Right hindlimb (tissue), 1 donor: ENCODE data around the gene RALBP1.
"Not testable (repeated sequence)": the region's sequence is repeated elsewhere in the genome, so short reads cannot be mapped to it uniquely, and the experiment has no call there.

Experiments
- DNase-seq: peaks from one replicate; pipeline ENCODE4 v3.0.0-alpha.2; 2018

The RALBP1 gene

GRCh38 chr18:9455718-9456511, 19.4 kb upstream of the RALBP1 start:
- DNase-seq, result no peak

GRCh38 chr18:9466127-9466526, 9.2 kb upstream of the RALBP1 start:
- DNase-seq, result no peak

DNA sequence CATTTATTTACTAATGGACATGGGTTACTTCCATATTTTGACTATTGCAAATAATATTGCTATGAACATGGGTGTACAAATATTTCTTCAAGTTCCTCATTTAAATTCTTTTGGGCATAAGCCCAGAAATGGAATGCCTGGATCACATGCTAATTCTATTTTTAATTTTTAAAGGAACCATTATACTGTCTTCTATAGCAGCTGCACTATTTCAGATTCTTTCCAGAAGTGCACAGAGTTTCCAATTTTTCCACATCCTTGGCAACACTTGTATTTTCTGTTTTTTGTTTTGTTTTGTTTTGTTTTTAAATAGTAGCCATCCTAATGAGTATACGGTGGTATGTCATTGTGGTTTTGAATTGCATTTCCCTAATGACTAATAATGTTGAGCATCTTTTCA, 8.5 kb upstream of the RALBP1 start:
- no peak for DNase-seq

- DNase-seq, result no peak
Observed at GRCh38 chr18:9468998-9469397, 6.3 kb upstream of the RALBP1 start.

DNA sequence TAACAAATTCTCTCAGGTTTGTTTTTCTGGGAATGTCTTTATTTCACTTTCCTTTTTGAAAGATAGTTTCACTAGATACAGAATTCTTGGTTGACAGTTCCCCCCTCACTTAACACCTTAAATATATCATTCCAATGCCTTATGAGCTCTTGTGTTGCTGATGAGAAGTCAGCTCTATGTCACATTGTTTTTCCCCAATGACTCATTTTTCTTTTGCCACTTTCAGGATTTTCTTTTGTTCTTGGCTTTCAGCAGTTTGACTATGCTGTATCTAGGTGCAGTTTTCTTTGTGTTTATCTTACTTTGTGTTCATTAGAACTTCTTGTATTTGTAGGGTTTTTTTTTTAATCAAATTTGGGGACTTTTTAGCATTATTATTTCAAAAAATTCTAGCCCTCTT, 5.6 kb upstream of the RALBP1 start:
- no peak for DNase-seq

DNA sequence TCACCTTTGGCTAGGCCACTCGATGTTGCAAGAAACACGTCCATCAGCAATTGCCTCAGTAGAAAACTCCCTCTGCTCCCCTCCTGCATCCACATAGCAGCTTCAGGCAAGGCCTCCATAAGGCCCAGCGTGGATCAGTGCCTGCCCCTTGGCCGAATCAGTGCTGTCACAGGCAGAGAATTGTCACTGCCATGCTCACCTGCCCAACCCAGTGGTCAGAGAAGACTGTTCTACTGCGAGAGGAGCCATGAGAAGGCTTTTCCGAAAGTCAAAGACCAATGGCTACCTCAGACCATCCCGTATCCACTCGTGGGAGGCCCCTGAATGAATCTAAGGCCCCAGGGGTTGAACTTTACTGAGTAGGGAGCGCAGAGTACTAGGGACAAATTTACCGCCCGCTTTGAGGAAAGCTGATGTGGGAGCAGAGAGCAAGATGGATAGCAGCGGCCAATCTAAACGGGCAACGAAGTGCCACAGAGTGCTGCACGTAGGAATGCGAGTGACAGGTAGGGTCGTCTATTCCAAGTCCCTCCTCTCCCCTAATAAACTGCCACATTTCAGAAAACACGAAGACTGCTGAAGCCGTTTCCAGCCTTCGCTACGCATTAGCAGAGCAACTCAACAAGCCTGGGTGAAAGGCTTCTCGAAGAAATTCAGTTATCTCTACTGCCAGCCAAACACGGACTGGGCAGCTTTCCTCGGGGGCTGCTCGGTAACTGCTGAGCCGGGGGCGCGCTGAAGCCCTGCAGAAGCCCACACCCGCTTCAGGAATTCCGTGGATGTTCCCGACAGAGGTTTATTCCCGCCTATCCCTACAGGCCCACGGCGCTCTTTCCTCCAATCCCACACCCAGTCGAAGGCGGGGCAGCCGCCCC, 968 bp upstream of the RALBP1 start:
- DNase-seq, result peak; percentile 94

GRCh38 chr18:9475643-9476591, 604 bp downstream of the RALBP1 start:
- DNase-seq, result no peak

- not testable (repeated sequence) for DNase-seq
Observed at GRCh38 chr18:9476949-9477348, 1.6 kb downstream of the RALBP1 start.

DNA sequence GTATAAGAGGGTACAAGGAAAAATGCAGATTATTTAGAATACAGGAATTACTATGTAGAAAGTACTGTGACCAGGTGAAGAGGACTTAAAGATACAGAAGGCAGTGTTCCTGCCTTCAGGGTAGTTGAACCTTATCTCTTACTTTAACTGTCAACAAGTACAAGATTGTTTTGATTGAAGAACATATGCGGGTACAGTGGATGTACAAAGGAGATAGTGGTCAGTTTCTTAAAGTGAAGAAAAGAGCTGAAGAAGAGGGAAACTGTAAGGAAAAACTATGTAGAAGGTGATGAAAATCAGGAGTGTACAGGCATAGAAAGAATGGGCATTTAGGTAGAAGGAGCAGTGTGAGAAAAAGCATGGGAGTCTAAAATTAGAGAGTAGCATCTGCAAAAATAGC, 2.2 kb downstream of the RALBP1 start:
- no peak for DNase-seq

DNA sequence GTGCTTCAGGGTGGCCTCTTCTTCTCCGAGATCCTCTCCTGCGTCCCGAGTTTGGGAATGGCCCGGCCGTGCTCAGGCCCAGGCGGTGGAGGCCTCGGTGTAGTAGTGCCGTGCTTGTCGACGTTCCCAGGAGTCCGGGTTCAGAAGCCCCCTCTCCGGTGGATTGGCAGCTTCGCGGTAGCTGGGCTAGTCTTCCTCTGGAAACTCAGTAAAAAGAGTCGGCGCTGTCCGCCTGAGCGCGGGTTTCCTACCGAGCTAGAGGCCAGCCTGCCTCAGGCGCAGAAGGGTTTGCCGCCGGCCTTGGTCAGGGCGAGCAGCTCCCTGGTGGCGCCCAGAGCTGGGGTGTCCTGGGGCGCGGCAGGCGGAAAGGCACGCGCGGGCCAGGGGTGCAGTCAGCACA, 3.2 kb downstream of the RALBP1 start:
- no peak for DNase-seq

DNA sequence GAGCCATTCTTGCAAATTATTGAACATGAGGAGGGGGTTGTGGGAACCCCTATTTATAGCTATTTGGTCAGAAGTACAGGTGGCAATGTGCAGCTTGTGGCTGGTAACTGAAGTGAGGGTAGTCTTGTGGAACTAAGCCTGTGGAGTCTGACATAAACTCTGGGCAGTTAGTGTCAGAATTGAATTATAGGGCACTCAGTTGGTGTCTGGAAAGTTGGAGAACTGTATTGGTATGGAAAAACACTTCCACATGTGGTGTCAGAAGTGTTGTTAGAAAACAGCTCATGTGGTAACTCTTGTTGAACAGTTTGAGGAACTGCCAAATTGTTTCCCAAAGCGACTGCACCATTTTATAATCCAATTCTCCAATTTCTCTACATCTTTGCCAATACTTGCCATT, 7.5 kb downstream of the RALBP1 start:
- no peak for DNase-seq

- DNase-seq, result no peak
Observed at GRCh38 chr18:9483526-9483925, 8.2 kb downstream of the RALBP1 start.

DNA sequence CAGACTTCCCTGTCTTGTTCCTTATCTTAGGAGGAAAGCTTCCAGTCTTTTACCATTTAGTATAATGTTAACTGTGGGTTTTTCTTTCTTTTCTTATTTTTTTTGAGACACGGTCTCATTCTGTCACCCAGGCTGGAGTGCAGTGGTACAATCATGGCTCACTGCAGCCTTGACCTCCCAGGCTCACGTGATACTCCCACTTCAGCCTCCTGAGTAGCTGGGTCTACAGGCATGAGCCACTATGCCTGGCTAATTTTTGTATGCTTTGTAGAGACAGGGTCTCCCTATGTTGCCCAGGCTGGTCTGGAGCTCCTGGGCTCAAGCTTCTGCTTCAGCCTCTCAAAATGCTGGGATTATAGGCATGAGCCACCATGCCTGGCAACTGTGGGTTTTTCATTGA, 9.5 kb downstream of the RALBP1 start:
- DNase-seq, result not testable (repeated sequence)

DNA sequence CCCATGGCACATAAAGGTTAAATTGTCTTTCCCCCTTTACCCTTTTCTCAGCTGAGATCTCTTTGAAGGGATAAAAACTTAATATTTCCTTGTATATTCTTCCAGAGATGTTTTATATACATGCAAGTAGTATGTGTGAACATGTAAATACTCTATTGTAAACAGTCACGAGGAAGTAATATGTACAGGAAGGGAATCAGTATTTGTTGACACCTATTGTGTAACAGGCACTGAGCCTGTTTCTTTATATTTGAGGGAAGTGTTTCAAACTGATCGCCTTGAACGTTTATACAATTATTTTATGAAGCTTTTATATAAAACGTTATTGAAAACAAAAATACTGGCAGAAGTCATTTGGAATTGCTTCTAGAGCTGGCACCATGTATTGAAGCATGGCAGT, 13.2 kb downstream of the RALBP1 start:
- DNase-seq, result no peak

GRCh38 chr18:9494778-9495331, 19.5 kb downstream of the RALBP1 start:
- DNase-seq, result no peak

- no peak for DNase-seq
Observed at GRCh38 chr18:9495465-9495864, 20.2 kb downstream of the RALBP1 start.

- no peak for DNase-seq
Observed at GRCh38 chr18:9495916-9496705, 20.8 kb downstream of the RALBP1 start.

GRCh38 chr18:9506046-9506792, 30.9 kb downstream of the RALBP1 start:
- DNase-seq, result no peak

DNA sequence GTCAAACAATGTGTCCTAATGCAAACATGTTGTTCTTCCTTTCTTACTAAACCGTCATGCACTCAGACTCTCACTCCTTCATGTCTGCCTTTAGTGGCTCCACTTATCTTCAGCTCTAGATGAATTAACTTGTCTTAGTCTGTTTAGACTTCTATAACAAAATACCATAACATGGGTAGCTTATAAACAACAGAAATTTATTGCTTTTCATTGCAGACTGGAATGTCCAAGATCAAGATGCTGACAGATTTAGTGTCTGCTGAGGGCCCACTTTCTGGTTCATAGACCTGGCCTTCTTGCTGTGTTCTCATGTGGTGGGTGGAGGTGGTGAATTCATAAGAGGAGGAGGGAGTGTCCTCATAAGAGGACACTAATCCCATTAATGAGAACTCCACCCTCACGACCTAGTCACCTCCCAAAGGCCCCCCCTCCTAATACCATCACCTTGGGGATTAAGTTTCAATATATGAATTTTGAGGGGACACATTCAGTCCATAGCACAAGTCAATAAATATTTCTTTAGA, 32.3 kb downstream of the RALBP1 start:
- no peak for DNase-seq

DNA sequence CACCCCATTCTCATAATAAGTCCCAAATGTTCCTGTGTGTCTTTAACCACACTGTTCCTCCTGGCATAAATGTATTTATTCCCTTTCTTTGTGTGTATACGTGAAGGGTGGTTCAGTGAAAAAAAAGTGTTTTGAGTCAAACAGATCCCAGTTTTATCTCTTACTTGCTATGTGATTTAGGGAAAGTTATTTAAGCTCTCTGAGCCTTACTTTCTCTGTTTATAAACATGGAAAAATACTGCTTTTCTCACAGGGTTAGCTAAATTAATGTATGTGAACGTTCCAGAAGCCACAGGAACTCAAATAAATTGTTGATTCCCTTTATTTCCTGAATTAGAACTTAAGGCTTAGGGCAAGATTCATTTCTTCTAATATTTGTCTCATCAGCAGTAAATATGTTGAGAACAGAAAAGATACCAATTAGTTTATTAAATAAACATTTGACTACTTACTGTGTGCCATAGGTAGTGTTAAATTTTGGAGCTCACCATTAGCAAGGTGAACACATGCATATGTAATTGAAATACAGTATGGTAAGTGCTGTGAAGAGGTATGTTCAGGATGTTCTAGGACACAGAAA, 33.2 kb downstream of the RALBP1 start:
- DNase-seq, result no peak
